ENCODE data around the gene TBPL1. TPM values are rescaled to one million over a fixed set of nuclear protein-coding genes. Genes with fewer than 3 reads are reported as not detected.

Gene TBPL1
- total RNA-seq, 4 donors from 2014 or later = 4.4 to 30.6 (median 19.7) TPM

GRCh38 chr6:134007077-134007476, 54.1 kb downstream of the TBPL1 start:
- Histone ChIP-seq H3K27ac (no peak overlapping the region), H3K4me3 (no peak overlapping the region), H3K36me3 (no peaks in the 10 kb centered on the region), H3K9me3 (no peaks in the 10 kb centered on the region), H3K27me3 (no peaks in the 10 kb centered on the region), H3K4me1 (no peaks in the 10 kb centered on the region)
- intact Hi-C loops (cut with DNase I; ENCODE audit: low total_unique reads) = no loop called here
- DNase-seq = no peak
- TF ChIP-seq POLR2A (IDR thresholded peaks at IDR 0.05) (no peak), CTCF (IDR thresholded peaks at IDR 0.05) (no peak)

- Histone ChIP-seq H3K27ac (no peak overlapping the region), H3K4me3 (no peak overlapping the region), H3K9me3 (no peaks in the 10 kb centered on the region), H3K36me3 (no peaks in the 10 kb centered on the region), H3K4me1 (no peaks in the 10 kb centered on the region), H3K27me3 (no peaks in the 10 kb centered on the region)
- no peak for TF ChIP-seq POLR2A (IDR thresholded peaks at IDR 0.05)
- no peak for TF ChIP-seq CTCF (IDR thresholded peaks at IDR 0.05)
- intact Hi-C loops (cut with DNase I; ENCODE audit: low total_unique reads) = no loop called here
- DNase-seq = no peak
Observed at GRCh38 chr6:134009876-134010275, 56.9 kb downstream of the TBPL1 start.

GRCh38 chr6:134010400-134010799, 57.4 kb downstream of the TBPL1 start:
- Histone ChIP-seq H3K4me1 (no peaks in the 10 kb centered on the region), H3K4me3 (no peak overlapping the region), H3K27ac (no peak overlapping the region), H3K9me3 (no peaks in the 10 kb centered on the region), H3K27me3 (no peaks in the 10 kb centered on the region), H3K36me3 (no peaks in the 10 kb centered on the region)
- DNase-seq = no peak
- intact Hi-C loops (cut with DNase I; ENCODE audit: low total_unique reads) = no loop called here
- TF ChIP-seq CTCF (IDR thresholded peaks at IDR 0.05) (no peak), POLR2A (IDR thresholded peaks at IDR 0.05) (no peak)

GRCh38 chr6:134010974-134011373, 58.0 kb downstream of the TBPL1 start:
- intact Hi-C loops (cut with DNase I; ENCODE audit: low total_unique reads) = no loop called here
- Histone ChIP-seq H3K9me3 (no peaks in the 10 kb centered on the region), H3K4me3 (no peak overlapping the region), H3K4me1 (no peaks in the 10 kb centered on the region), H3K27ac (no peak overlapping the region), H3K27me3 (no peaks in the 10 kb centered on the region), H3K36me3 (no peaks in the 10 kb centered on the region)
- no peak for DNase-seq
- TF ChIP-seq CTCF (IDR thresholded peaks at IDR 0.05) (no peak), POLR2A (IDR thresholded peaks at IDR 0.05) (no peak)

GRCh38 chr6:134014588-134015137, 61.6 kb downstream of the TBPL1 start:
- H3K4me3 ChIP-seq = no peak overlapping the region
- intact Hi-C loops (cut with DNase I; ENCODE audit: low total_unique reads) = no loop called here
- H3K27ac ChIP-seq = no peak overlapping the region
- DNase-seq = no peak
- no peaks in the 10 kb centered on the region for H3K36me3 ChIP-seq
- no peak for TF ChIP-seq CTCF (IDR thresholded peaks at IDR 0.05)
- no peak for TF ChIP-seq POLR2A (IDR thresholded peaks at IDR 0.05)
- H3K9me3 ChIP-seq = no peaks in the 10 kb centered on the region
- no peaks in the 10 kb centered on the region for H3K27me3 ChIP-seq
- H3K4me1 ChIP-seq = no peaks in the 10 kb centered on the region

Data from uterus (tissue), 4 donors.